GM21360 (cell line): ENCODE results near the gene EFNA1.
A peak's percentile ranks its signal among the peaks of the same experiment; 100 is the strongest.

Source experiments
- ATAC-seq: cut with Tn5 transposase; IDR thresholded peaks from one replicate; pipeline ENCODE4 v1.9.1; 2021; ENCODE audit warnings: mild to moderate bottlenecking, moderate library complexity; ENCODE audit not compliant: unreplicated experiment

Gene EFNA1, protein sequence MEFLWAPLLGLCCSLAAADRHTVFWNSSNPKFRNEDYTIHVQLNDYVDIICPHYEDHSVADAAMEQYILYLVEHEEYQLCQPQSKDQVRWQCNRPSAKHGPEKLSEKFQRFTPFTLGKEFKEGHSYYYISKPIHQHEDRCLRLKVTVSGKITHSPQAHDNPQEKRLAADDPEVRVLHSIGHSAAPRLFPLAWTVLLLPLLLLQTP

DNA sequence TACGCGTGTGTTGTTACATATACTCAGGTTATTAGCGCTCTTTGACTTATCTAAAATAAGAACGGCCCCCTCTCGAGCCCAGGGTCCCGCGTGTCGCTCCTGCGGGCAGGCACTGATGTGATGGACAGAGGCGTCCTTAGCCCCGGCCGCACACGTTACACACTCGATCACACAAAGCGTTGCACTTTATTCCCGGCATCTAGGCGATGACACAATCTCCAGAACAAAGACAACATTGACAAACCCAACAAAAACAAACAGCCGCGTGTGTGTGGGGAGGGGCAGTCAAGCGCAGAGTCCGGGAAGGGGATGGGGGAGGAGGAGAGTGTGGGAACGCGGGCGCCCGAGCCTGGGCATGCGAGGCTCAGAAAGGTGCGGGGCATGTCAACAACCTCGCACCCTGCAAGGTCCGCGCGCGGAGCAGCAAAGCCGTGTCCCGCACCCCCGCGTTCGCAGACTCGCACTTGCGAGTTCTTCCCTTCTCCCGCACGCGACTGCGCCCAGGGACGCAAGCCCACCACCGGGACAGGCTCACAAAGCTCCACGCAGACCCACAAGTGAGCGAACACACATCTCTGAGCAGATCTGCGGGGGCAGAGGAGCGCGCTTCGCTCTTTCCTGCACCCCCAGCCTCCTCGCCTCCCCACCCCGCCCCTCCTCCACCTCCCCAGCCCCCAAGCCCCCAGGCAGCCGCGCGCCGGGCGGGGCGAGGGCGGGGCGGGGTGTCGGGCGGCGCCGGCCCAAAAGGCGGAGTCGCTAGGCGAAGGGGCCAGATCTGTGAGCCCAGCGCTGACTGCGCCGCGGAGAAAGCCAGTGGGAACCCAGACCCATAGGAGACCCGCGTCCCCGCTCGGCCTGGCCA is at the start of gene EFNA1:
TSS of gene EFNA1 (plus strand) at position 772 of the 862 bp plus-strand sequence. CDS start 102 bp downstream, outside the sequence.
- no peak for ATAC-seq

- peak; percentile 43 for ATAC-seq
These were observed 49.0 kb upstream of the EFNA1 start, which contains the start of gene EFNA3 for GRCh38 chr1:155078469-155079209. Gene EFNA3, plus strand, starts transcription at chr1:155078837. Its CDS starts 105 bp downstream, at chr1:155078942.

GRCh38 chr1:155079210-155079486 is 48.5 kb upstream of the EFNA1 start:
- no peak for ATAC-seq

DNA sequence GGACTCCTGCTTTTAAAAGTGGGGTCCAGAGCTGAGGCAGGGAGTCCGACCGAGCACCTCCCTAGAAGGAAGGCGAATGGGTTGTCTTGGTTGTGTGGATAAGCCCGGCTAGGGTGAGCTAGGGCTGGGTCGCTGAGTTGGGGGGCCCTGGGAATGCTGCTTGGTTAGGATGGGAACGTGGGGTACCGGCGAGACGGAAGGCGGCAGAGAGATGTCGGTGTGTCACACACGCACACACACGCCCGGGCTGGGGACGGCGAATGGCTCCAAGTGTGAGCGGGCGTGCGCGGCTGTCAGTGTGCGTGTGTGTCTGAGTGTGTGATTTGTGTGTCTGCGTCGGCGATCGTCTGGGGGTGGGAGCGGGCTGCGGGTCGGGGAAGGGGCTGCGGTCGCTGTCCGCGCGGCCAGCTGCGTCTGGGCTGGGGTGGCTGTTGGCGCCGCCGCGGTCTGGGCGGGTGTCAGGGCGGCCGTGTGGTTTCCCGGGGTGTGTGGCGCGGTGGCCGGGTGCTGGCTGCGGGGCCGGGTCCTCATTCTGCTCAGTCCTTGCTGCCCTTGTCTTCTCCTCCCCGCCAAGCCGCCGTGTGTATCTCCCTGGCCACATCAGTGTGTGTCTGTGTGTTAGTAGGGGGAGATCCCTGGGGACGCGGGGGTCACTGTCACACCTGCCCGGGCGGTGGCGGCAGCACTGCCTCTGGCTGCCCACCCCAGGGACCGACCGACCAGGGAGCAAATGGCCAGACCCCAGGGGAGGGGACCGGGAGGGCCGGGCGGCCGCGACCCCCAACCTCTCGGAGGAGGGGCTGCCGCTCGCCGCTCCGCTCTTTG is 48.0 kb upstream of the EFNA1 start:
- ATAC-seq: no peak

GRCh38 chr1:155080312-155081228 is 47.1 kb upstream of the EFNA1 start:
- ATAC-seq: no peak

- ATAC-seq: no peak
These were observed 46.0 kb upstream of the EFNA1 start for GRCh38 chr1:155081472-155082300.

DNA sequence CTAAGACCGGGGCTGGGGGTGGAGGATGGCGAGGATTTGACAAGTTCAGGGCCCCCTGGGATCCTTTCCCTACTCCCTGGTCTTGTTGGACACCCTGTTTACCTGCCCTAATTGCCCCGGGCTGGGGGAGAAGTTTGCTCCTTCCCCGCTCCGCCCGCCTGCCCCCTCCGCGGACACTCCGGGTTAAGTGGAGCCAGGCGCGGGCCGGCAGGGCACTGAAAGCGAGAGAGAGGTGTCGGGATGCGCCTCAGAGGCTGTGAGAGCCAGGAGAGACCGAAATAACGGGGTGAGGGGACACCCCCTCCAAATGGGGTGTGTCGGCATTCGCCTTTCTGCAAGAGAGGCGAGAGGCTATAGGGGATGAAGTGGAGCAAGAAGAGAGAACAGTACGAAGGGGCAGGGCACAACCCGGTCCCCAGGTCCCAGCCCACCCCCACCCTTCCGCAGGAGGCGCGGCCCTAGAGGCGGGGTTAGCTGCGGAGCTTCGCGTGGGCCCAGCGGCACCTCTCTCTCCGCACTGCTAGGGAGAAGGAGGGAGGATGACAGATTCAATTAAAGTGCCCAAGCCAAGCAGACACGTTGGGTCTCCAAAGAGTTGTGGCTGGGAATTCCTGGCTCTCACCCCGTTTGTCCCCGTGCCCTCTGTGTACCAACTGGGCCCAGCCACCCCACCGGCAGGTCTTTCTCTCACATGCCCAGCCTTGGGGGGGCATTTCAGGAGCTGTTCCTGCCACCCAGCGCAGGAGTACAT is 45.2 kb upstream of the EFNA1 start:
- ATAC-seq: no peak

DNA sequence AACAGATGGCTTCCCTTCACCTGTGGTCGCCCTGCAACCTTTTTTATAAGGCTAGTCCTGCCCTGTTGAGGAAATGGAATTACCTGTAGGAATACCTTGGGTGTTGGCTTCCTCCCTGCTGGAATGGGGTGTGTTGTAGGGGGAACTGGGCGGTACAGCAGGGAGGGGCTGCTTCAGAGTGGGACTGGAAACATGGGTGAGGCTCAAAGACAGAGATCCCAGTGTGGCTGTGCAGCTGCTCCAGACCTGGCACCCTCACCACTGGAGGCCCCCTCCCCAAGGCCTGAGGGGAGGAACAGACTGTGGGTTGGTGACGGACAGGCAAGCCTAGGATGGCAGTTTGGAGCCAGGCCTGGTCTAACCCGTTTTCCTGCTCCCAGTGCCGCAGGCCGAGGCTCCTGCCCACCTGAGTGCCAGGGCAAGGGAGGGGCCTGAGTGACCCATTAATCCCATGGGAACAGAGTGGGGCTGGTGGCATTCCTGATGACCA is 44.6 kb upstream of the EFNA1 start:
- no peak for ATAC-seq

DNA sequence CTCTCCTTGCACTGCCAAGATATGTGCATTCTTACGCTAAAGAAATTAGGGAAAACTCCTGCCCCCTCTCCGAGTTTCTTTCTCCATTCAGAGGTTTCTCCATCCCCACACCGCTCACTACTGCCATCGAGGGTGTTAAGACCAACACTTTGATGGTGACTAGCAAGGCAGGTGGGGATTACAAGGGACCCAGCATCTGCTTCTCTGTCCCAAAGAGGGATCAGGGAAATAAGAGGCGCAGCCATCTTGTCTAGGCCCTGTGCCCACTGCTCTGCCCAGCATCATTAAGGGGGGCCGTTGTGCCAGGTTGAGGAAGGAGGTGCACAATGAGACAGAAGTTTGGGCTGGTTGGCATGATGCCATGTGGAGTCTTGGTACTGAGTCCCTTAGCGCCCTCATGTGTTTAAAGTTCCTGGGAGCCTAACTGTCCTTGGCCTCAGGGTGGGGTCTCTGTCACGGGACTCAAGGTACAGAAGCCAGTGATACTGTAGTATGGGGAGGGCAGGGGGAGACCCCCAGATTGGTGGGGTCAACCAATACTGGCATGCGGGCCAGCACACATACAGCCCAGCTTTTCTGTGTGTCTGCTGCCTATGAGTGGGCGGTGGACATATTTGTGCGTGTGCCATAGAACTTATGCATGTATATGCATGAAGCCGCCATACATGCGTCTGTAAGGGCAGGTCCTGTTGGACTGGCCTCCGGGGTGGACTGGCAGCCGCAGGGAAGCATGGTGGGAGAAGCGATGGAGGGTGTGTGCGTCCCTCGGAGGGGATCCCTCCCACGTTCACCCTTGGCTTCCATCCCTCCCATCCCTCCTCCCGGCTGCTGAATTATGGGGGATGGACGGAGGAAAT is 43.6 kb upstream of the EFNA1 start:
- ATAC-seq: no peak

GRCh38 chr1:155084722-155085503 is 42.8 kb upstream of the EFNA1 start:
- peak; percentile 63 for ATAC-seq

GRCh38 chr1:155085504-155086127 is 42.1 kb upstream of the EFNA1 start:
- no peak for ATAC-seq

DNA sequence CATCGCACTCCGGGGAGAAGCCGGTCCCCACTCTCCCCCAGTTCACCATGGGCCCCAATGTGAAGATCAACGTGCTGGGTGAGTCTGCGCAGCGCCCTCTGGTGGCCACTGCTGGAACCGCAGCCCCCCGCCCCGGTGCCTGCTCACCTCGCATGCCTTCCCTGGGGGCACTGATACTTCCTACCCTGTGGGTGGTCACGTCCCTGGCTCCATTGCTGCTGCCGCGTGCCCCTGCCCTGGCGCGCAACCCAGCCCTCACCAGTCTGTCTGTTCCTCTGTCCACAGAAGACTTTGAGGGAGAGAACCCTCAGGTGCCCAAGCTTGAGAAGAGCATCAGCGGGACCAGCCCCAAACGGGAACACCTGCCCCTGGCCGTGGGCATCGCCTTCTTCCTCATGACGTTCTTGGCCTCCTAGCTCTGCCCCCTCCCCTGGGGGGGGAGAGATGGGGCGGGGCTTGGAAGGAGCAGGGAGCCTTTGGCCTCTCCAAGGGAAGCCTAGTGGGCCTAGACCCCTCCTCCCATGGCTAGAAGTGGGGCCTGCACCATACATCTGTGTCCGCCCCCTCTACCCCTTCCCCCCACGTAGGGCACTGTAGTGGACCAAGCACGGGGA is 41.4 kb upstream of the EFNA1 start:
- no peak for ATAC-seq

GRCh38 chr1:155086856-155087535 is 40.7 kb upstream of the EFNA1 start:
- no peak for ATAC-seq

DNA sequence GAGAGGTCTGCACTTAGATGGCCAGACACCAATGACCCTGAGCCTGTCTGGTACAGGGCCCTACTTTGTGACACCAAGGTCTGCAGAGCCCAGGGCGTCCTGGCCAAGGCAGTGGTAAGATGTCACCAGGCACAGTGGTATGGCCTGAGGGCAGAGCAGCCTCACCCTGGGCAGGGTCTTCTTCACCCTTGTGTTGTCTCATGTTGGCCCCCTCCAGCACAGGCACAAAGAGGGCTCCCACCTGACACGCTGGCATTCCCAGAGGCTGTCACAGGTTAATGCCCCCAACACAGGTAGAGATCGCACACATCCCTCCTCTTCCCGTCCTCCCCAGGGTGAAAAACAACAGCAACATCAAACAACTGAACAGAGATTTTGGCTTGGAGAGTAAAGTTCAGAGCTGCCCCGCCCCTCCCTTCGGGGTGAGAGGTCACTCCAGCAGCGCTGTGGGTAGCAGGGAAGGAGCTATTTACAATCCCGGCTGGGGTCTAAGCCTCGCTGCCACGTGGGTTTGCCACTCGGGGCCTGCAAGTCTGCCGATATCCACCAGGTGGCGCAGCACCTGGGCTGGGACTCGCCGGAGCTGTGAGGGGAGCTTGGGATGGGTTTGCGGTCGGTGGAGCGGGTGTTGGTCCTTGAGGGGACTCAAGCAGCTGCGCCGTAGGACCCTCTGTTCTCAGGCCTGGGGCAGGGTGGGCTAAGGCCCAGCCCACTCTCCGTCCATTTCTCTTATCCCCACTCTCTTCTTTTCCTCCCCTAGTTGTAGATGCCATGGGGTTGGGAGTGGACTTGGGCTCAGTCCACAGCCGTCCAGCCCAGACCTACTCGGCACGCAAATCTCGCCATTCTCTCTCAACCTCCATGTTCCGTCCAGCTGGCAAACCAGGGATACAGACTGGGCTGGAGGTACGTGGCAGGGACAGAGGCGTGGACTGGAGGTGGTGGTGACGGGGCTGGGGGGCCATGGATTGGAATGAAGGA is 36.3 kb upstream of the EFNA1 start:
- no peak for ATAC-seq
